Suprapubic skin (tissue), 4 donors: ENCODE measurements around the gene E2F3.

Source experiments
- EP300 ChIP-seq: sonication (generic); formaldehyde crosslinking; IDR thresholded peaks from one replicate; pipeline ENCODE4 v1.6.1; 2017; ENCODE audit warnings: antibody characterized with exemption
- POLR2A ChIP-seq, 2 donors: fragments of 450-650 bp; IDR thresholded peaks; one replicate each; pipeline ENCODE4 v1.6.1; 2017; ENCODE audit warnings: antibody characterized with exemption in 2 of 2, mild to moderate bottlenecking in 2 of 2, moderate library complexity in 2 of 2
- POLR2AphosphoS5 ChIP-seq, 3 donors: sonication (generic); formaldehyde crosslinking; IDR thresholded peaks; one replicate each; pipeline ENCODE4 v1.6.1; 2017; ENCODE audit warnings: antibody characterized with exemption in 3 of 3
- TF ChIP-seq, protein P1 (sequence below), 2 donors: fragments of 200-600 bp in 1 of 2; fragments of 450-650 bp in 1 of 2; sonication (generic) in 1 of 2; IDR thresholded peaks; one replicate each; pipeline ENCODE4 v1.5.1; 2016 to 2019; ENCODE audit warnings: antibody characterized with exemption in 2 of 2, mild to moderate bottlenecking in 1 of 2, moderate library complexity in 1 of 2

DNA sequence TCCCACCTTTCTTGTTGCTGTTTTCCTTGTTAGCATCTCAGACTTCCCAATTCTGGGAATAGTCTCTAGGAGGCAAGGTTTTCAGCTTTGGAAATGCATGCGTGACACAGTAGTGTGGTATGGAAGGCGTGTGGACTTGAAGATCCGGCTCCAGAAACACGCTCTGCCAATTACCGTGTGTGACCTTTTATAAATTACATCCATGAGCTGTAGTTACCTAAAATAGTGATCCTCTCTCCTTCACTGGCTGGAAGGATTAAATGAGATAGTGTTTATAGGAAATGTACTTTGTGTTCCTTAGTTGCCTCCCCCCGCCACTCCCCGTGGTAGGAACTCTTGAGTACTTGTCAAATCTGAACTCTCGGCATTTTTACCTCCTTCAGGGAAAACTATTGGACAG is 13.0 kb downstream of the E2F3 start:
- TF ChIP-seq POLR2AphosphoS5 (IDR thresholded peaks at IDR 0.05) (no peak), POLR2A (IDR thresholded peaks at IDR 0.05) (no peak), EP300 (no peak)
- TF ChIP-seq, protein P1, sequence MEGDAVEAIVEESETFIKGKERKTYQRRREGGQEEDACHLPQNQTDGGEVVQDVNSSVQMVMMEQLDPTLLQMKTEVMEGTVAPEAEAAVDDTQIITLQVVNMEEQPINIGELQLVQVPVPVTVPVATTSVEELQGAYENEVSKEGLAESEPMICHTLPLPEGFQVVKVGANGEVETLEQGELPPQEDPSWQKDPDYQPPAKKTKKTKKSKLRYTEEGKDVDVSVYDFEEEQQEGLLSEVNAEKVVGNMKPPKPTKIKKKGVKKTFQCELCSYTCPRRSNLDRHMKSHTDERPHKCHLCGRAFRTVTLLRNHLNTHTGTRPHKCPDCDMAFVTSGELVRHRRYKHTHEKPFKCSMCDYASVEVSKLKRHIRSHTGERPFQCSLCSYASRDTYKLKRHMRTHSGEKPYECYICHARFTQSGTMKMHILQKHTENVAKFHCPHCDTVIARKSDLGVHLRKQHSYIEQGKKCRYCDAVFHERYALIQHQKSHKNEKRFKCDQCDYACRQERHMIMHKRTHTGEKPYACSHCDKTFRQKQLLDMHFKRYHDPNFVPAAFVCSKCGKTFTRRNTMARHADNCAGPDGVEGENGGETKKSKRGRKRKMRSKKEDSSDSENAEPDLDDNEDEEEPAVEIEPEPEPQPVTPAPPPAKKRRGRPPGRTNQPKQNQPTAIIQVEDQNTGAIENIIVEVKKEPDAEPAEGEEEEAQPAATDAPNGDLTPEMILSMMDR (IDR thresholded peaks at IDR 0.05) = no peak
